Measurements from ENCODE around the gene ESR2. TPM values are rescaled to one million over a fixed set of nuclear protein-coding genes. Genes with fewer than 3 reads are reported as not detected.
A peak's percentile ranks its signal among the peaks of the same experiment; 100 is the strongest.
"Not testable (repeated sequence)": the region's sequence is repeated elsewhere in the genome, so short reads cannot be mapped to it uniquely, and the experiment has no call there.

Gene ESR2
- total RNA-seq, 1 donor from 2014 or later = 1.5 TPM

- DNase-seq = peak; percentile 79
Measured at GRCh38 chr14:64196814-64197411, 97.3 kb downstream of the ESR2 start.

GRCh38 chr14:64196056-64196455 lies 98.1 kb downstream of the ESR2 start:
- no peak for DNase-seq

GRCh38 chr14:64195199-64195598 lies 99.0 kb downstream of the ESR2 start:
- DNase-seq = no peak

- no peak for DNase-seq
Measured at GRCh38 chr14:64194404-64194803, 99.8 kb downstream of the ESR2 start.

GRCh38 chr14:64193821-64194220 lies 100.3 kb downstream of the ESR2 start:
- no peak for DNase-seq

GRCh38 chr14:64191756-64192155 lies 102.4 kb downstream of the ESR2 start:
- no peak for DNase-seq

GRCh38 chr14:64190974-64191502 lies 103.1 kb downstream of the ESR2 start:
- DNase-seq = no peak

- no peak for DNase-seq
Measured at GRCh38 chr14:64187331-64187730, 106.8 kb downstream of the ESR2 start.

GRCh38 chr14:64186231-64187129 lies 107.7 kb downstream of the ESR2 start:
- DNase-seq = no peak

GRCh38 chr14:64185184-64185583 lies 109.0 kb downstream of the ESR2 start:
- no peak for DNase-seq

- DNase-seq = no peak
Measured at GRCh38 chr14:64184103-64184729, 110.0 kb downstream of the ESR2 start.

GRCh38 chr14:64182908-64183307 lies 111.3 kb downstream of the ESR2 start:
- not testable (repeated sequence) for DNase-seq

GRCh38 chr14:64178814-64179213 lies 115.4 kb downstream of the ESR2 start:
- DNase-seq = no peak

GRCh38 chr14:64176330-64176729 lies 117.8 kb downstream of the ESR2 start:
- DNase-seq = no peak

GRCh38 chr14:64174922-64175782 lies 119.0 kb downstream of the ESR2 start:
- DNase-seq = no peak

GRCh38 chr14:64170181-64170580 lies 124.0 kb downstream of the ESR2 start:
- DNase-seq = no peak

- DNase-seq = no peak
Measured at GRCh38 chr14:64159588-64159987, 134.6 kb downstream of the ESR2 start.

GRCh38 chr14:64158608-64159007 lies 135.6 kb downstream of the ESR2 start:
- DNase-seq = no peak

- DNase-seq = no peak
Measured at GRCh38 chr14:64149921-64150320, 144.2 kb downstream of the ESR2 start.

- peak; percentile 14 for DNase-seq
Measured at GRCh38 chr14:64147126-64147790, 146.9 kb downstream of the ESR2 start.

- DNase-seq = no peak
Measured at GRCh38 chr14:64137657-64138290, 156.4 kb downstream of the ESR2 start.

Data from skin of body (tissue), 2 donors.